Osteoblast (primary cell): ENCODE results near the gene ADAMTS20. TPM values are rescaled to one million over a fixed set of nuclear protein-coding genes. Genes with fewer than 3 reads are reported as not detected.
"Not testable (repeated sequence)": the region's sequence is repeated elsewhere in the genome, so short reads cannot be mapped to it uniquely, and the experiment has no call there.

Source experiments
- DNase-seq: peaks from one replicate; pipeline ENCODE4 v3.0.0; 2011; ENCODE audit warnings: low spot score, mixed read lengths; ENCODE audit not compliant: insufficient read length; ENCODE audit errors: missing footprints
- H2AFZ ChIP-seq: 2 replicates; pipeline ENCODE4 v1.6.0; 2011; ENCODE audit warnings: mild to moderate bottlenecking, low read length
- H3K27ac ChIP-seq: 2 replicates; pipeline ENCODE4 v1.5.1; 2011; ENCODE audit warnings: mild to moderate bottlenecking, low read depth, low read length, moderate library complexity
- H3K27me3 ChIP-seq: 2 replicates; pipeline ENCODE4 v1.6.0; 2012; ENCODE audit warnings: mild to moderate bottlenecking, control low read depth, inconsistent platforms, low read length, moderate library complexity; ENCODE audit not compliant: insufficient read depth
- H3K36me3 ChIP-seq: 2 replicates; pipeline ENCODE4 v1.5.1; 2011; ENCODE audit warnings: mild to moderate bottlenecking, low read length, control low read depth, moderate library complexity; ENCODE audit not compliant: insufficient read depth
- H3K4me1 ChIP-seq: 2 replicates; pipeline ENCODE4 v1.5.1; 2011; ENCODE audit warnings: mild to moderate bottlenecking, low read length, control low read depth, moderate library complexity; ENCODE audit not compliant: insufficient read depth
- H3K4me2 ChIP-seq: 2 replicates; pipeline ENCODE4 v1.6.0; 2011; ENCODE audit warnings: mild to moderate bottlenecking, low read length; ENCODE audit not compliant: insufficient read depth
- H3K4me3 ChIP-seq: fragments of 200-600 bp; sonication (generic); 3 replicates; pipeline ENCODE4 v1.5.1; 2012; ENCODE audit warnings: mild to moderate bottlenecking, low read length, inconsistent platforms; ENCODE audit not compliant: insufficient read depth
- H3K79me2 ChIP-seq: 2 replicates; pipeline ENCODE4 v1.6.0; 2012; ENCODE audit warnings: mild to moderate bottlenecking, low read length, control low read depth, inconsistent platforms; ENCODE audit not compliant: insufficient read depth
- H3K9me3 ChIP-seq: 2 replicates; pipeline ENCODE4 v1.5.1; 2011; ENCODE audit warnings: low read depth, low read length, control low read depth
- H4K20me1 ChIP-seq: 2 replicates; pipeline ENCODE4 v1.6.0; 2012; ENCODE audit warnings: mild to moderate bottlenecking, low read length, control low read depth; ENCODE audit not compliant: insufficient read depth
- total RNA-seq: library from RNA; depleted of rRNA; stranded (reverse); fragments of >200 nt; gene quantifications from 2 replicates; pipeline ENCODE4 v1.2.3, GENCODE V29; 2012
- TF ChIP-seq, protein P1 (sequence below): IDR thresholded peaks from 2 replicates; pipeline ENCODE4 v1.5.1; 2011; ENCODE audit warnings: mild to moderate bottlenecking, low read depth, low read length, moderate library complexity; ENCODE audit errors: extremely low read depth

The ADAMTS20 gene
- total RNA-seq, 1 donor, result not detected

- DNase-seq, result no peak
- no peak overlapping the region for H3K27ac ChIP-seq
- no peak overlapping the region for H2AFZ ChIP-seq
- no peaks in the 10 kb centered on the region for H3K36me3 ChIP-seq
- H3K4me1 ChIP-seq, result no peaks in the 10 kb centered on the region
- H3K9me3 ChIP-seq, result no peaks in the 10 kb centered on the region
- H3K79me2 ChIP-seq, result no peaks in the 10 kb centered on the region
- no peak overlapping the region for H3K4me2 ChIP-seq
- no peak overlapping the region for H3K4me3 ChIP-seq
- no peaks in the 10 kb centered on the region for H3K27me3 ChIP-seq
- no peaks in the 10 kb centered on the region for H4K20me1 ChIP-seq
- TF ChIP-seq, protein P1, sequence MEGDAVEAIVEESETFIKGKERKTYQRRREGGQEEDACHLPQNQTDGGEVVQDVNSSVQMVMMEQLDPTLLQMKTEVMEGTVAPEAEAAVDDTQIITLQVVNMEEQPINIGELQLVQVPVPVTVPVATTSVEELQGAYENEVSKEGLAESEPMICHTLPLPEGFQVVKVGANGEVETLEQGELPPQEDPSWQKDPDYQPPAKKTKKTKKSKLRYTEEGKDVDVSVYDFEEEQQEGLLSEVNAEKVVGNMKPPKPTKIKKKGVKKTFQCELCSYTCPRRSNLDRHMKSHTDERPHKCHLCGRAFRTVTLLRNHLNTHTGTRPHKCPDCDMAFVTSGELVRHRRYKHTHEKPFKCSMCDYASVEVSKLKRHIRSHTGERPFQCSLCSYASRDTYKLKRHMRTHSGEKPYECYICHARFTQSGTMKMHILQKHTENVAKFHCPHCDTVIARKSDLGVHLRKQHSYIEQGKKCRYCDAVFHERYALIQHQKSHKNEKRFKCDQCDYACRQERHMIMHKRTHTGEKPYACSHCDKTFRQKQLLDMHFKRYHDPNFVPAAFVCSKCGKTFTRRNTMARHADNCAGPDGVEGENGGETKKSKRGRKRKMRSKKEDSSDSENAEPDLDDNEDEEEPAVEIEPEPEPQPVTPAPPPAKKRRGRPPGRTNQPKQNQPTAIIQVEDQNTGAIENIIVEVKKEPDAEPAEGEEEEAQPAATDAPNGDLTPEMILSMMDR, result no peak
These were observed 173.6 kb downstream of the ADAMTS20 start for GRCh38 chr12:43378448-43378847.

DNA sequence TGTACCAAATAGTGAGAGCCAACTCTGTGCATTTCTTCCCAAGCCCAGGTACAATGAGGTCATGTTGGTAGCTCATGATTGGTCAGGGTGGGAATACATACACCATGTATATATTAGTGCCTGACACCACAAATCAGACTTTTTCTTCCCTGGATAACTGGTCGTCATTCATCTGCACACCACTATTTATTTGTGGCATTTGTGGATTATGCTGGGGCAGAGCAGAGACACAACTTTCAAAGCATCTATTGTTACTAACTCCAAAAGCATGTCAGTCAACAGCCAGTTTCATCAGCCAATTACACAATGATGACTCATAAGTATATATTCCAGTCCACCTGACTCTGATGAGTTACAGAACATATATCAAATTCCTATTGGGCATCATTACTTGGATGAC, 181.7 kb downstream of the ADAMTS20 start:
- H3K27ac ChIP-seq, result no peak overlapping the region
- H3K36me3 ChIP-seq, result no peaks in the 10 kb centered on the region
- TF ChIP-seq, protein P1, result no peak
- H3K4me1 ChIP-seq, result peaks cover 6% of the 10 kb centered on the region
- peak; percentile 47 for DNase-seq
- H3K27me3 ChIP-seq, result peaks cover 5% of the 10 kb centered on the region
- no peaks in the 10 kb centered on the region for H4K20me1 ChIP-seq
- H3K4me2 ChIP-seq, result no peak overlapping the region
- H3K9me3 ChIP-seq, result no peaks in the 10 kb centered on the region
- no peaks in the 10 kb centered on the region for H3K79me2 ChIP-seq
- H3K4me3 ChIP-seq, result no peak overlapping the region
- H2AFZ ChIP-seq, result no peak overlapping the region

- Histone ChIP-seq H3K4me1 (no peaks in the 10 kb centered on the region), H3K9me3 (no peaks in the 10 kb centered on the region), H3K27ac (no peak overlapping the region), H2AFZ (no peak overlapping the region), H3K36me3 (no peaks in the 10 kb centered on the region), H3K4me2 (no peak overlapping the region), H3K27me3 (no peaks in the 10 kb centered on the region), H3K79me2 (no peaks in the 10 kb centered on the region), H4K20me1 (no peaks in the 10 kb centered on the region), H3K4me3 (no peak overlapping the region)
- peak; percentile 29 for DNase-seq
- TF ChIP-seq, protein P1, result no peak
These were observed 188.9 kb downstream of the ADAMTS20 start for GRCh38 chr12:43362910-43363694.

- Histone ChIP-seq H3K79me2 (no peaks in the 10 kb centered on the region), H3K27ac (no peak overlapping the region), H3K9me3 (no peaks in the 10 kb centered on the region), H3K36me3 (no peaks in the 10 kb centered on the region), H2AFZ (no peak overlapping the region), H3K4me2 (no peak overlapping the region), H3K4me3 (no peak overlapping the region), H4K20me1 (no peaks in the 10 kb centered on the region), H3K4me1 (no peaks in the 10 kb centered on the region), H3K27me3 (no peaks in the 10 kb centered on the region)
- no peak for DNase-seq
- TF ChIP-seq, protein P1, result no peak
These were observed 190.8 kb downstream of the ADAMTS20 start for GRCh38 chr12:43361031-43361710.

GRCh38 chr12:43360001-43360400, 192.0 kb downstream of the ADAMTS20 start:
- H2AFZ ChIP-seq, H3K4me2 ChIP-seq, H3K36me3 ChIP-seq, H3K27ac ChIP-seq, H3K79me2 ChIP-seq, H3K9me3 ChIP-seq, H3K4me3 ChIP-seq, H3K27me3 ChIP-seq, DNase-seq, H4K20me1 ChIP-seq, H3K4me1 ChIP-seq: not testable (repeated sequence)
